H7 (cell line): ENCODE results near the gene PAX5. TPM values are rescaled to one million over a fixed set of nuclear protein-coding genes. Genes with fewer than 3 reads are reported as not detected.

ENCODE experiments used
- DNase-seq: peaks from one replicate; pipeline ENCODE4 v3.0.0; 2012
- H3K27me3 ChIP-seq: 2 replicates; pipeline ENCODE4 v1.6.0; 2011; ENCODE audit warnings: mild to moderate bottlenecking, low read length; ENCODE audit not compliant: control insufficient read depth, insufficient read depth
- H3K36me3 ChIP-seq: replicated peaks from 2 replicates; pipeline ENCODE4 v1.5.1; 2011; ENCODE audit warnings: low read length; ENCODE audit not compliant: control insufficient read depth, insufficient read depth
- H3K4me3 ChIP-seq: 2 replicates; pipeline ENCODE4 v1.5.1; 2011; ENCODE audit warnings: low read depth, mild to moderate bottlenecking, control low read depth, low read length, moderate library complexity; ENCODE audit not compliant: insufficient read depth
- total RNA-seq: library from RNA; depleted of rRNA; stranded (reverse); fragments of >200 nt; shearing (Covaris generic); gene quantifications from 2 replicates; pipeline ENCODE4 v1.2.3, GENCODE V29; 2014

The PAX5 gene
- total RNA-seq, 1 experiment from 2014 or later, result 1.7 TPM

DNA sequence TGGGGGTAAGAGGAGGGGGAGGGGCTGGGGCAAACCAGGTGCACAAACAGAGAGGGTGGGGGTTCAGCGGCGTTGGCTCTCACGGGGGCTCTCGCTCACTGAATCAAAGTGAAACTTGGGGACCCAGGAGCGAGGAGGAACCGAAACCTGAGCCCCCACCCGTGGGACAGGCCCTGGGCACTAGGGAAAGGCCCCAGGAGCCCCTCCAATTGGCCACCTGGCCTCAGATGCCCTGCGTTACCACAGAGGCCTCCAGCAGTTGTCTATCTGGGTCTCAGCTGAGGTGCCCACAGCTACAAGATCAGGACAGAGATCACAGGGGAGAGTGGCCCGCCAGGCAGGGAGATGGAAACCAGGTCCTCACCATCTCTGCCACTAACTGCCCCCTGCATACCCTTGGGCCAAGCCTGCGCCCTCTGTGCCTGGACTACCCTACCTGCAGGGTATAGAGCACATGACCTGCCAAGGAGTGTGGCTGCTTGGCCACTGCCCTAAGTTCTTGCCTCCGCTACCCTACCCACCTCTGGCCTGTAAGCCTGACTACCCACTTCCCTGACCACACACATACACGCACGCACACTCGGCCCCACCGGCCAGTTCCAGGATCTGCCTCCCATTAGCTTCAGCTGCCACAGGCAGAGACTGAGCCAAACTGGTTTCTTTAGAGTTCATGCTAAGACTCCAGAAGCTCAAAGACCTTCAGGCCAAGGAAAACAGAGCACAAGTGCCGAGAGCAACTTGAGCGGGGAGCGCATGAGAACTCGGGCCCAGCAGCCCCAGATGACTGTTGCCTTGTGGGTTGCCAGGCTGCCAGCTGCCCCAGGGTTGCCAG is 39.9 kb downstream of the PAX5 start:
- Histone ChIP-seq H3K4me3 (no peak overlapping the region), H3K27me3 (peaks cover 16% of the 10 kb centered on the region), H3K36me3 (no peaks in the 10 kb centered on the region)
- no peak for DNase-seq

DNA sequence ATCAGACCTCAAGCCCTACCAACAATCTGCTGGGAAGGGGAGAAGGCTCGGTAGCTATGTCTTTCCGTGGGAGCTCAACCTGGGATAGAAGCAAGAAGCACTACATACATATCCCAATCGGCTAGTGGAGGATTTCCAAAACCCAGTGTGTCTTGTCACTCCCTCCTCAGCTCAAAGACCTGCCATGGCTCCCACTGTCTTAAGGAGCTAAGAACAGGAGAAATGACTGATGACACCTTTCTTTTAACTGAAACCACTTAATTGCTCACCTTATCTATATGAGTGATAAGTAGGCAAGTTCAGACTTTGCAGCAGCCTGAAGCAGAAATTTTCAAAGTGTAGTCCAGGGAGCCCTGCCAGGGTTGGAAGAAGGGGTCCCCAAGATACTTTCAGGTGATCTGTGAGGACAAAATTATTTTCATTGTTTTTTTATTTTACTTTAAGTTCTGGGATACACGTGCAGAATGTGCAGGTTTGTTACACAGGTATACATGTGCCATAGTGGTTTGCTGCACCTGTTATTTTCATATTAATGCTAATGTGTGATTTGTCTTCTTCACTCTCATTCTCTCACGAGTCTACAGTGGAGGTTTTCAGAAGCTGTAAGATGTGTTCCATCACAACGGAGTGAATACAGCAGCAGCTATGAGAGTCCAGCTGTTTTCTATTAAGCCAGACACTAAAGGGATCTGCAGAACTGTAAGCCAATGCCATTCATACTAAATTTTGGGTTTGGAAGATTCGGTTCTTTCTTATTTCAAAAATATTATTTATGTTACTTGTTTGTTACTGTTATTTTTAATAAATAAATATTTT is 41.4 kb downstream of the PAX5 start:
- no peak overlapping the region for H3K4me3 ChIP-seq
- H3K36me3 ChIP-seq, result no peaks in the 10 kb centered on the region
- no peak for DNase-seq
- H3K27me3 ChIP-seq, result peaks cover 31% of the 10 kb centered on the region

DNA sequence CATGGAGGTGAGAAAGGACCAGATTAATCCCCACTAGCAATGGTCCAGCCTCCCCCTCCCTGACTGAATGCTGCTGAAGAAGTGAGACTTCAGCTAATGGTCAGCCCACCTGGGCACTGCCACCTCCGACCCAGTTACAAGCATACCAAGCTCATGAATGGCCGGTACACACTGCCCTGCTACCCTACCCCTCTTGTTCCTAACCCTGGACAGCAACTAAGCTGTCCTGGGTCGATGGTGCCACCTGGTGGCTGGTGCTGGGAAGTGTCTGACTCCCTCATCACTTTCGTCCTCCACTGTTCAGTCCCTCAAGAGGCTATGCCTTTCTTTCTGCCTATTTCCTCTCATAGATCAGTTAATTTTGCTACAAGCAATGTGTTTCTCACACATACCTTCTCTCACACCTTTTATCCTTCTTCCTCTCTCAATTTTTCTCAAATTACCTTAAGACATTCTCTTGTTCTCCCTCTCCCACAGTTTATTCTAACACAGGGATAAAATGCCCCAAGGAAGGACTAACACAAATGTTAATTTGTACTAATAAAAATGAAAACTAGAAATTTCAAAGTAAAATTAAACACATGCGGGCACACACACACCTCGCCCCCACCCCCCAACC is 42.4 kb downstream of the PAX5 start:
- Histone ChIP-seq H3K36me3 (no peaks in the 10 kb centered on the region), H3K27me3 (peaks cover 36% of the 10 kb centered on the region), H3K4me3 (no peak overlapping the region)
- DNase-seq, result peak; percentile 89

DNA sequence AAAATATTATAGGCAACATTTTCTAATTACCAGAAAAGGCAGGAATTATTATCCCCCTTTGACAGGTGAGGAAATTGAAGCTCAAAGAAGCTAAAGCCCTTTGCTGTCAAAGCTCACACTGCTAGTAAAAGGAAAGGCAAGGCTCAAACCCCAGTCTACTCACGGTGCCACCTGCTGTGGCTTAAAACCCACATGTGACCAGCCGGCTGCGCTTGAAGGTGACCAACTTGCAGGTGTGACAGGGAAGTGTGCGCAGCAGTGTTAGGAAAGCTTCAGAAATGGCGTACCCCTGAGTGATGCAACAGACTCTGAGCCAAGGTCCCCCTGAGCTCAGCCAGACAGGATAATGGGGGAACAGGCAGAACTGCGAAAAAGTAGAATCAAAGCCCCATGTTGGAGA is 45.2 kb downstream of the PAX5 start:
- Histone ChIP-seq H3K36me3 (no peaks in the 10 kb centered on the region), H3K27me3 (peaks cover 61% of the 10 kb centered on the region), H3K4me3 (no peak overlapping the region)
- DNase-seq, result no peak

DNA sequence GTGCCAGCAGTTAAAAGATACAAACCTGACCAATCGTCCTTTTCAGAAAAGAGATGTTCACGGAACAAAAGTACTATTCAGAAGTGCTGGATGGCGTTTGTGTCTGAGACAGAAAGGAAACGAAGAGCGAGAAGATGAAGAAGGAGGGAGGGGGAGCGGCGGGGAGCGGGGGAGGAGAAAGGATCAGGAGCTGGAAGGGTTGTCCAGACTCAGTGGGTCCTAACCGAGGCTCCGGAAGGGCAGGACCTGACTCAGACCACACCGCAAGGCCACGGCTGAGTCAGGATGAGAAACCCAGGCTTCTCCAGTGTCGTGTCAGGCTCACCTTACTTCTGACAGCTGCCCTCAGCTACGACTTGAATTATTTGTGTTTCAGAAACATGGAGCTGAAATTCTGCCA is 46.2 kb downstream of the PAX5 start:
- peak; percentile 57 for DNase-seq
- Histone ChIP-seq H3K4me3 (no peak overlapping the region; the same call in 1 of the 2 replicates), H3K36me3 (no peaks in the 10 kb centered on the region), H3K27me3 (peaks cover 65% of the 10 kb centered on the region)

DNA sequence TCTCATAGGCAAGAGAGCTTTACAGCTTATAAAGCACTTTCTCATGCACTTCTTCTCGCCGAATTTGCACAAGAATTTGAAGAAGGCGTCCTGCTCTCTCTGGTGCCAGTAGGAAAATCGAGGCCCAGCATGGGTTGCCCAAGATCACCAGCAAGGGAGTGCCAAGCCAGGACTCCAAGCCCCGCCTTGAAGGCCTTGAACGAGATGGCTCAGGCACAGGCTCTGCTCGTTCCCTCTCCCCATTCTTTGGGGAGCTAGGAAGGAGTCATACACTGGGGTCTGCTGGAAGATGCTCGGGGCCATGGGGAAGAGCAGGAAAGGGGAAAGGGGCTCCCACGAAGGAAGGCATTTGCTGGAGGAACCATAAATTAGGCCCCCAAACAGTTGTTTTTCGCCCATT is 46.7 kb downstream of the PAX5 start:
- Histone ChIP-seq H3K36me3 (no peaks in the 10 kb centered on the region), H3K4me3 (no peak overlapping the region; the same call in 1 of the 2 replicates), H3K27me3 (peaks cover 69% of the 10 kb centered on the region)
- DNase-seq, result peak; percentile 40

DNA sequence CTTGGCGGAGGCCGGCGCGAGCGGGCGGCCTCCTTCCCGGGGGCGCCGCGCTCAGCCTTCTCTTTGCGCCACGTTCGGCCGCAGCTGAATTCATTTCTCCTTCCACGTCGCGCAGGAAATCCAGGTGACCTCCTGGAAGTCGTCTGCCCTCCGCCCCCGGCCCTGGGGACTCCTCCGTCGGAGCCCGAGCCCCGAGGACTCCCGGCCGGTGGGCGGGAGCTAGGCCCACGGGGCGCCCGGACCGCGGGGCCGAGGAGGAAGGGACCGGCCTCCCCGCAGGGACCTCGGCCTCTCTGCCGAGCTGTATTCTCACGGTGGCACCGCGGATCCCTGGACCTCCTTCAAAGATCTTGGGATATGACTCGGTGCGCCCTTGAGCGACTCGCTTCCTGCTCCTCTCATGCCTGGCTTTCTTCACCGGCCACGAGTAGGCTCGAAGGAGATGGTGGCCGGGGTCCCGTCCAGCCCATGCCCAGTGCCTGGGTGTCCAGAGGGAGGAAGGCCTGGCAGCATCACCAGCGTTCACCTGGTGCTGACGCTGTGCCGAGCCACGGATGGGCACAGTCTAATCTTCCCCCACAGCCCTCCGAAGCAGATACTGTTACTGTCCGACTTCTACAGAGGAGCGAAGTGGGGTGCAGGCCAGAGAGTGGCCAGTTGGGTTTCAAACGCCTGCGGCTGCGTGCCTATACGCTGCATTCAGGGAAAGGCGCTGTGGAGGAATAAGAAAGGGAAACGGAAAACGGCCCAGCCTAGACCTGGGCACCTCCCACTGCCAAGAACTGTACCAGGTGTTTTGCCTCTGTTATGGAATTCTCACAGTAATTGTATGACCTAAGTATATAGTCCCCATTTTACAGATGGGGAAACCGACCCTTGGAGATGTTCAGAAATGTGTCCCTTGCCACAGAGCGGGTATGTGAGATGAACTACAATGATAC is 47.3 kb downstream of the PAX5 start:
- Histone ChIP-seq H3K27me3 (peaks cover 71% of the 10 kb centered on the region), H3K4me3 (peak overlapping the region; percentile 43), H3K36me3 (no peaks in the 10 kb centered on the region)
- DNase-seq, result peak; percentile 71

DNA sequence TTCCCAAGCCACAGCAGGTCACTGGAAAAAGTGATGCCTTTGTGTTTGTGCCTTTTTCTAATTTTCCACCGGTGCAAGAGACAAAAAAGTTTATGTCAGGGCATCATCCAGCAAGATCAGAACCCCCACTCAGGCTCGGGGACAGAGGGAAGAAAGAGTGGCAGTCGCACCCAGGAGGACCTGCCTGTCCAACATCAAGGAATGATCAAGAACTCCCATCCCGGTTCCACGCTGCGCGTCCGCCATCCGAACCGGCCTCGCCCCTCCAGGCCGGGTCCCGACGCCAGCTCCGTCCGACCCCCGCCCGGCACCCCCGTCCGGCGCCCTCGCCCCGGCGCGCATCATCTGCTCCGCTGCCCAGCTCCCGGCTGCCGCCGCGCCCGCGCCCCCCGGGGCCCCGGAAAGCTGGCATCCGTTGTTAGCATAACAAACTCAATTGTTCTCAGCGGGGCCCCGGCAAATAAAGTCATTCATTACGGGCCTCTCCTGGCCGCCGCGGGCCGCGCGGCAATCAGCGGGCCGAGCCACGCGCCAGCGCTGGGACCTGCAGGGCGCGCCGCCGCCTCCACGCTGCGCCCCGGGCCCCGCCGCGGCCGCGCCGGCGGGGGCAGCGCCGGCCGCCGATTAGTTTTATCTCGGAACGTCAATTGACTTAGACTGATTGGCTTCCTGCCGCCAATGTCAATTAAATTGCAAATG is 48.1 kb downstream of the PAX5 start:
- no peaks in the 10 kb centered on the region for H3K36me3 ChIP-seq
- peak; percentile 93 for DNase-seq
- peak overlapping the region; percentile 43 for H3K4me3 ChIP-seq
- H3K27me3 ChIP-seq, result peaks cover 71% of the 10 kb centered on the region

DNA sequence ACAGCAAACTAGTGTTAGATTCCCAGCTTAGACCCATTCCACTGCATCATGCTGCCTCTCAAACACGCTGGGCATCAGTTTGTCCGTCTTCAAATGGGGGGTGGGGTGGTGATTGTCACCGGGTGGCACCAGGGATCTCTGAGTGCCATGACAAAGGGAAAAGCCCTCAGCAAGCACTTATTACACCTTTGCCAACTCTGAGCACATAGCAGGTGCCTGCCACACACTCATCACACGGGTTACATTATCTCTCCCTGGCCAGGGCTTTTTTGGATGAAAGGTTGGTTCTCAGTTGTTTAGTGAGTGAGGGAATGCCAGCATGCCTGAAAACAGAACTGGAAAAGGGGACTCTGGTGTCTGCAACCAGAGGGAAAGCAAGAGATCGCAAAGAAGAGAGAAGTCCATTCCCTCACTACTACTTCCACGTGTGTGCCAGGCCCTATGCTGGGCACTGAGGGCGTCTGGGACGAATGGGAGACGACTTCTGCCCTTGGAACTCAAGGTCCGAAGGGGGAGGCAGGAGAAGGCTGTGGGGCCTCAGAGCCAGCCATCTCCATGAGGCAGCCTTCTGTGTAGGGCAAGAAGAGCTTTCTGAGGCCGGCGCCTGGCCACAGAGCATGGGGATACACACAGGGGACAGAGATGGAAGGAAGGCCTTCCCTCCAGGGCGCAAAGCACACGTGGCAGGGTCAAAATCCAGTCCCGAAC is 48.9 kb downstream of the PAX5 start:
- Histone ChIP-seq H3K27me3 (peaks cover 70% of the 10 kb centered on the region), H3K36me3 (no peaks in the 10 kb centered on the region), H3K4me3 (no peak overlapping the region)
- peak; percentile 57 for DNase-seq

DNA sequence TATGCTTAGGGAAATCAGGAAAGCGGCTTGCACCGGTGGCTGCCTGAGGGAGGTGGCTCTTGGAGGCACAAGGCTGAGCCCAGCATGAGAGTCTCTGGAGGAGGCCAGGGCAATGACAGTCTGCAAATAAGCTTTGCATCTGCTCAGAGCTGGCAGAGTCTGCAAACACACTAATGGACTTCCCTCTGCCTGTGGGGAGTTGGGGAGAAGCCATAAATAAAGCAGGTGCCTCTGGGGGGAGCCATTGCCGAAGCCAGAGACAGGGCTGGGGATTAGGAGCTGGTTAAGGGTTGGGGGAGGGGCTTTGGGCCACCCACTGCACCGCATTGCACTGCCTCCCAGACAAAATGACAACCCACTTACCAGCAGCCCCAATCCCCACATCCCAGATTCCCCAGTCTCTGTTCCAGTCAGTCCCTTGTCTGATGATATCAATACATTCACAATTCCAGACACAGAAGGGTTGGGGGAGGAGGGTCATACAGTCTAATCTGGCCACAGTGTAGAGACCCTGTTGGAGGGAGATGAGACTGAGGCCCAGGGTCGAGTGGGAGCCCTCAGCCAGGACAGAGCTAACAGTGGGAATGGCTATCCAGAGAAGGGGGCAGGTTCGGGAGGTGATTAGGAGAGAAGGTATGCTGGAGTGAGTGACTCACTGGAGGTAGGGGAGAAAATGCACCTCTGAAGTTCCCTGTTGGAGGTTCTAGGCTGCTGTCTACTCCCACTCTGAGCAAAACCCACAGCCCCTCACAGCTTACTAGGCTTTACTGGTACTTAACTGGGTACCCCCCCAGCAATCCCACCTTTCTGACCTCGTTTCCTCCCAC is 53.7 kb downstream of the PAX5 start:
- Histone ChIP-seq H3K4me3 (no peak overlapping the region), H3K36me3 (no peaks in the 10 kb centered on the region), H3K27me3 (peaks cover 27% of the 10 kb centered on the region)
- peak; percentile 86 for DNase-seq

DNA sequence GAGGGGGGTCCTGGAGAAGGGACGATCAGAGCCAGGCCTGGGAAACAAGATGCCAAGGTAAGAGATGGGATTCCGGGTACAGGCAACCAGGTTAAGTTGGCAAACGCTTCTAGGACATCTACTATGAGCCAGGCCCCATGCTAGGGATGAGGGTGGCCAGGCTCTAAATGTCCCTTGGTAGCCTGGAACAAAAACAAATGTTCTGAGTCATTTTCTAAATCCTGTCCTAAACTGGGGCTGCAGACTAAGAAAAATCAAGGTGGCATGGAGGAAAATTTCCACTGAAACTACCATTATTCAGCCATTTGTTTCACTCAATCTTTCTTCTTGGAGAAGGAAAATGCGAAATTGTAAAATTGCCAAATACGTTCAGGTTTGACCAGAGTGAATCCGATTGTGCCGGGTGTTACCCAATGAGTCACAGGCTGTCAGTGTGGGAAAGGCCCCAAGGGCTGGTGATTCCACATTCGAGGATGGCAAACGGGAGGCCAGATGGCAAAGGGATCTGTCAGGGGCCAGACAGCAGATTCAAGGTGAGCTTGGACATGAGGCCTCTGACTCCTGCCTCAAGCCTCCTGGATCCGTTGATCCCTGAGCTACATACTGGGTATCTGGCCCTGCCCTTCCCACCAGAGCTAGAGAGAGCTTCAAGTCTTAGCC is 57.6 kb downstream of the PAX5 start:
- Histone ChIP-seq H3K4me3 (no peak overlapping the region), H3K27me3 (peaks cover 2% of the 10 kb centered on the region; the same call in 1 of the 2 replicates), H3K36me3 (no peaks in the 10 kb centered on the region)
- no peak for DNase-seq

DNA sequence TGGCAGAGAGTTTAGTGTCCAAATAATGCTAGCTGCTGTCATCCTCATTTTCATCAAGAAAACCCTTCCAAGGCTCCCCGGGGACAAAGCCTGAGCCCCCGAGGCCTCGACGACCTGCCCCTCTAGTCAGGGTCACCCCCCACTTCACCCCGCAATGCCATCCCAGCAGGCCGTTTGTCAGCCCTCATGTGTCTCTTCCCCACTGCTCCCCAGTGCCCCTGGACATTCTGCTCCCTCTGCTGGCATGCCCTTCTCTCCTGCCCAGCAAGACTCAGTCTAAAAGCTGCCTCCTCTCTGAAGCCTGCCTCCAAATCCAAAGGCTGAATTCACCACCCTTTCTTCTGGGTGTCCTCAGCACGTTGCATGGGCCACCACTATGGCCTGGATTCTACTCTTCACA is 59.3 kb downstream of the PAX5 start:
- no peak for DNase-seq
- no peaks in the 10 kb centered on the region for H3K36me3 ChIP-seq
- H3K4me3 ChIP-seq, result no peak overlapping the region
- H3K27me3 ChIP-seq, result no peaks in the 10 kb centered on the region; the same call in 1 of the 2 replicates
